ENCODE data around the gene EFCAB11.

Gene EFCAB11

GRCh38 chr14:89813617-89814031, 140.9 kb downstream of the EFCAB11 start:
- no peak for DNase-seq (ENCODE audit: low spot score)

GRCh38 chr14:89811954-89812575, 142.5 kb downstream of the EFCAB11 start:
- no peak for DNase-seq (ENCODE audit: low spot score)

GRCh38 chr14:89810101-89810500, 144.4 kb downstream of the EFCAB11 start:
- no peak for DNase-seq (ENCODE audit: low spot score)

- no peak for DNase-seq (ENCODE audit: low spot score)
Measured at GRCh38 chr14:89807892-89808291, 146.6 kb downstream of the EFCAB11 start.

GRCh38 chr14:89807151-89807550, 147.4 kb downstream of the EFCAB11 start:
- DNase-seq (ENCODE audit: low spot score) = no peak

- DNase-seq (ENCODE audit: low spot score) = no peak
Measured at GRCh38 chr14:89806451-89806850, 148.1 kb downstream of the EFCAB11 start.

- DNase-seq (ENCODE audit: low spot score) = no peak
Measured at GRCh38 chr14:89805501-89805900, 149.0 kb downstream of the EFCAB11 start.

GRCh38 chr14:89803542-89803941, 151.0 kb downstream of the EFCAB11 start:
- DNase-seq (ENCODE audit: low spot score) = no peak

GRCh38 chr14:89801136-89801535, 153.4 kb downstream of the EFCAB11 start:
- DNase-seq (ENCODE audit: low spot score) = no peak

- DNase-seq (ENCODE audit: low spot score) = no peak
Measured at GRCh38 chr14:89798212-89798773, 156.2 kb downstream of the EFCAB11 start.

GRCh38 chr14:89797148-89797547, 157.4 kb downstream of the EFCAB11 start:
- DNase-seq (ENCODE audit: low spot score) = no peak

- DNase-seq (ENCODE audit: low spot score) = no peak
Measured at GRCh38 chr14:89794096-89794495, 160.4 kb downstream of the EFCAB11 start.

GRCh38 chr14:89793367-89793716, 161.2 kb downstream of the EFCAB11 start:
- DNase-seq (ENCODE audit: low spot score) = no peak

- DNase-seq (ENCODE audit: low spot score) = no peak
Measured at GRCh38 chr14:89792489-89793366, 161.8 kb downstream of the EFCAB11 start.

- DNase-seq (ENCODE audit: low spot score) = no peak
Measured at GRCh38 chr14:89787525-89787924, 167.0 kb downstream of the EFCAB11 start.

GRCh38 chr14:89781046-89781445, 173.5 kb downstream of the EFCAB11 start:
- DNase-seq (ENCODE audit: low spot score) = no peak

- DNase-seq (ENCODE audit: low spot score) = no peak
Measured at GRCh38 chr14:89779707-89780106, 174.8 kb downstream of the EFCAB11 start.

- no peak for DNase-seq (ENCODE audit: low spot score)
Measured at GRCh38 chr14:89775946-89776345, 178.6 kb downstream of the EFCAB11 start.

- peak; percentile 8 for DNase-seq (ENCODE audit: low spot score)
Measured at GRCh38 chr14:89775151-89775550, 179.4 kb downstream of the EFCAB11 start.

GRCh38 chr14:89773644-89774316, 180.8 kb downstream of the EFCAB11 start:
- DNase-seq (ENCODE audit: low spot score) = peak; percentile 19

GRCh38 chr14:89773151-89773550, 181.4 kb downstream of the EFCAB11 start:
- no peak for DNase-seq (ENCODE audit: low spot score)

GRCh38 chr14:89771251-89771650, 183.3 kb downstream of the EFCAB11 start:
- DNase-seq (ENCODE audit: low spot score) = peak; percentile 11

- peak; percentile 14 for DNase-seq (ENCODE audit: low spot score)
Measured at GRCh38 chr14:89767861-89768268, 186.7 kb downstream of the EFCAB11 start.

All from kidney capillary endothelial cell (primary cell).